WTC11 (cell line): ENCODE results near the gene IL25. TPM values are rescaled to one million over a fixed set of nuclear protein-coding genes. Genes with fewer than 3 reads are reported as not detected.

Experiments
- ATAC-seq: fragments of 200-7000 bp; cut with Tn5 transposase; 2 replicates; pipeline ENCODE4 v1.10.0; 2021; ENCODE audit warnings: mild to moderate bottlenecking, moderate library complexity
- CTCF ChIA-PET: fragments of 300-600 bp; sonication (Branson Sonifier 250); formaldehyde crosslinking; loops from one replicate; lab custom pipeline; 2021; ENCODE audit warnings: antibody characterized with exemption; lab: Charles Lee
- POLR2A ChIA-PET: fragments of 350-600 bp; sonication (Branson Sonifier 250); formaldehyde crosslinking; loops from one replicate; lab custom pipeline; 2021; ENCODE audit warnings: antibody characterized with exemption; lab: Charles Lee
- DNase-seq: peaks from one replicate; pipeline ENCODE4 v3.0.0; 2021; ENCODE audit warnings: low spot score
- H3K27ac Mint-ChIP-seq: 2 replicates; pipeline ENCODE4 v1.8.0; 2021; ENCODE audit warnings: mixed read lengths
- H3K27me3 Mint-ChIP-seq: 2 replicates; pipeline ENCODE4 v1.8.0; 2021; ENCODE audit warnings: low read depth, mild to moderate bottlenecking, moderate library complexity, mixed read lengths
- H3K36me3 Mint-ChIP-seq: 2 replicates; pipeline ENCODE4 v1.8.0; 2021; ENCODE audit warnings: mixed read lengths
- H3K4me1 Mint-ChIP-seq: 2 replicates; pipeline ENCODE4 v1.8.0; 2022; ENCODE audit warnings: mixed read lengths
- H3K4me3 Mint-ChIP-seq: 2 replicates; pipeline ENCODE4 v1.8.0; 2021; ENCODE audit warnings: mild to moderate bottlenecking, moderate library complexity, mixed read lengths
- H3K9me3 Mint-ChIP-seq: 2 replicates; pipeline ENCODE4 v1.8.0; 2021; ENCODE audit warnings: mixed read lengths
- FOXJ3 ChIP-seq: sonication (generic); formaldehyde crosslinking; IDR thresholded peaks from 2 replicates; pipeline ENCODE4 v1.9.0; 2021; ENCODE audit warnings: missing genetic modification reagents, mild to moderate bottlenecking, borderline replicate concordance
- IRF2 ChIP-seq: sonication (generic); formaldehyde crosslinking; IDR thresholded peaks from 2 replicates; pipeline ENCODE4 v1.8.0; 2022; ENCODE audit warnings: low read depth, missing genetic modification reagents, borderline replicate concordance
- NFATC4 ChIP-seq: fragments of 250-450 bp; sonication (Bioruptor Pico); IDR thresholded peaks from 2 replicates; pipeline ENCODE4 v1.9.0; 2021; ENCODE audit warnings: mild to moderate bottlenecking
- RELA ChIP-seq: sonication (generic); formaldehyde crosslinking; IDR thresholded peaks from 2 replicates; pipeline ENCODE4 v1.8.1; 2022; ENCODE audit warnings: missing genetic modification reagents, mild to moderate bottlenecking, borderline replicate concordance
- RORB ChIP-seq: fragments of 250-450 bp; sonication (Bioruptor Pico); IDR thresholded peaks from 2 replicates; pipeline ENCODE4 v1.9.0; 2021; ENCODE audit warnings: mild to moderate bottlenecking
- total RNA-seq: library from RNA; stranded (reverse); gene quantifications from 3 replicates; pipeline ENCODE4 v1.2.3, GENCODE V29; 2021
- TF ChIP-seq, protein P1 (sequence below): sonication (generic); formaldehyde crosslinking; IDR thresholded peaks from 2 replicates; pipeline ENCODE4 v1.8.1; 2023; ENCODE audit warnings: mild to moderate bottlenecking, missing genetic modification reagents
- TF ChIP-seq, protein P2 (sequence below): fragments of 250-450 bp; sonication (Bioruptor Pico); IDR thresholded peaks from 2 replicates; pipeline ENCODE4 v2.1.2; 2022; ENCODE audit warnings: mild to moderate bottlenecking, moderate library complexity
- TF ChIP-seq, protein P3 (sequence below): sonication (generic); formaldehyde crosslinking; IDR thresholded peaks from 2 replicates; pipeline ENCODE4 v1.8.0; 2022; ENCODE audit warnings: missing genetic modification reagents
- TF ChIP-seq, protein P4 (sequence below): fragments of 250-450 bp; sonication (Bioruptor Pico); IDR thresholded peaks from 2 replicates; pipeline ENCODE4 v1.9.0; 2021; ENCODE audit warnings: mild to moderate bottlenecking

IL25 gene
- total RNA-seq, 1 experiment from 2014 or later: 0.24 TPM

DNA sequence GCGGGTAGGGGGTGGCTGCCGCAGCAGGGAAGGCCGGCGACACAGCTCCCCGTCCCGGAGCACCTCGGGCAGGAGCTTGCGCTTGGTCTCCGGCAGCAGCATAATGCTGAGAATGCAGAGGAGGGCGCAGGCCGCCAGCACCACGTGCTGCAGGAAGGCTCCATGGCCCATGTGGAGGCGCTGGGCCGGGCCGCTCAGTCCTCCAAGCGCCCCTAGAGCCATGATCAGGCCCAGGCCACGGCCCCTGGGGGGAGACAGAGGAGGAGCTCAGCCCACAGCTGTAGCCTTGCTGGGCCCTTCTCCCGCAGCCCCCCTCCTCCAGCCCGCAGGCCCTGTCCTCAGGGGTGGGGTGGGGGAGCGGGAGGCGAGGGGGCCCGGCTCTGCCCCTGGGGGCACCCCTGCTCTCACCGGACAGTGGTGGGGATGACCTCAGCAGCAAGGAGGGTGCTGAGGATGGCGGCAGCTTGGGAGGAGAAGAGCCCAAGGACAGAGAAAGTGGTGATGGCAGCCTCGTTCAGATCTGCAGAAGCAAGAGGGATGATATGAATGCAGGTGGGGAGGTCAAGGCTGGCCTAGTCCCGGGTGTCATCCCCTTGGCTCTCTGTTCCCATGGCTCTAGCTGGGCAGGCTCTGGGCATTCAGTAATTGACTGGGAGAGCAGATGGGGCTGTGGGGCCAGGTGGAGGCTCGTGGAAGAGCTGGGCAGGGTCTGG, 25.8 kb upstream of the IL25 start (continued):
- TF ChIP-seq, protein P1, sequence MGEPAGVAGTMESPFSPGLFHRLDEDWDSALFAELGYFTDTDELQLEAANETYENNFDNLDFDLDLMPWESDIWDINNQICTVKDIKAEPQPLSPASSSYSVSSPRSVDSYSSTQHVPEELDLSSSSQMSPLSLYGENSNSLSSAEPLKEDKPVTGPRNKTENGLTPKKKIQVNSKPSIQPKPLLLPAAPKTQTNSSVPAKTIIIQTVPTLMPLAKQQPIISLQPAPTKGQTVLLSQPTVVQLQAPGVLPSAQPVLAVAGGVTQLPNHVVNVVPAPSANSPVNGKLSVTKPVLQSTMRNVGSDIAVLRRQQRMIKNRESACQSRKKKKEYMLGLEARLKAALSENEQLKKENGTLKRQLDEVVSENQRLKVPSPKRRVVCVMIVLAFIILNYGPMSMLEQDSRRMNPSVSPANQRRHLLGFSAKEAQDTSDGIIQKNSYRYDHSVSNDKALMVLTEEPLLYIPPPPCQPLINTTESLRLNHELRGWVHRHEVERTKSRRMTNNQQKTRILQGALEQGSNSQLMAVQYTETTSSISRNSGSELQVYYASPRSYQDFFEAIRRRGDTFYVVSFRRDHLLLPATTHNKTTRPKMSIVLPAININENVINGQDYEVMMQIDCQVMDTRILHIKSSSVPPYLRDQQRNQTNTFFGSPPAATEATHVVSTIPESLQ (CRISPR knock-in tag): no peak

DNA sequence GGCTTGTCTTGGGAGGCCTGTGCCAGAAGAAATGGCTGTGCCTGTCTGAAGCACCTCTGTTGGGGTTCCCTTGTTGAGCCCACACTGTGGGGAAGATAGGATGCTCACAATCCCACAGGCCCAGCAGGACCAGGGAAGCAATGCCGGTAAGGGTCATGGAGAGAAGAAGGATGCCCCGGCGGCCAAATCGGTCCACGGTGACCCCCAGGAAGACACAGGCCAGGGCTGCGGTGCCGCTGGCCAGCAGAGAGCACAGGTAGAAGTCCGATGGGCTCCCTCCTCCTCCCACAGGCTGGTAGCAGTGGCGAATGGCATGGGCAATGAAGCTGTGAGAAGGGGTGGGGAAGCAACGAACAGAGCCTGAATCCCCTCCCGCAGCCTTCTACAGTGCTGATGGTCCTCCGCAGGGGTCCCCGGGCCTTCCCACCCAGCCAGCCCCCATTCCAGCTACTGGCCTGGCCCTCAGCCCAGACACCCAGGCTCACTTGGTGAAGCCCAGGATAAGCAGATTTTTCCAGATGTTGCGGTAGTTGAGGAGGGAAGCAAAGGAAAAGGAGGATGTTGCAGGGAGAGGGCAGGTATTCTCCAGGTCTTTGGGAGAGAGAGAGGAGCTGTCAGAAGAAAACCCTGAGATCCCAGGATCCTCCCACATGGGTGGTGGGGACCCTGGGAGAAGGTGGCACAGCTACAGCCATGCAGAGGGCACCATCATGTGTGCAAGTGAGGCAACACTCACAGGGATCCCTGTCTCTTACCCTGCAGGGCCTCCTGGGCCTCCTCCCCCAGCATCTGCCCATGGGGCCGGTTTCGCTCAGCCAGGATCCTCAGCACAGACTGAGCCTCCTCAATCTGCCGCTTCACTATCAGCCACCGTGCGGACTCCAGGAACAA, 25.0 kb upstream of the IL25 start:
- H3K4me1 Mint-ChIP-seq: peaks cover 17% of the 10 kb centered on the region
- TF ChIP-seq IRF2 (CRISPR knock-in tag) (no peak), RELA (CRISPR knock-in tag) (no peak), RORB (CRISPR knock-in tag) (no peak)
- TF ChIP-seq, protein P2, sequence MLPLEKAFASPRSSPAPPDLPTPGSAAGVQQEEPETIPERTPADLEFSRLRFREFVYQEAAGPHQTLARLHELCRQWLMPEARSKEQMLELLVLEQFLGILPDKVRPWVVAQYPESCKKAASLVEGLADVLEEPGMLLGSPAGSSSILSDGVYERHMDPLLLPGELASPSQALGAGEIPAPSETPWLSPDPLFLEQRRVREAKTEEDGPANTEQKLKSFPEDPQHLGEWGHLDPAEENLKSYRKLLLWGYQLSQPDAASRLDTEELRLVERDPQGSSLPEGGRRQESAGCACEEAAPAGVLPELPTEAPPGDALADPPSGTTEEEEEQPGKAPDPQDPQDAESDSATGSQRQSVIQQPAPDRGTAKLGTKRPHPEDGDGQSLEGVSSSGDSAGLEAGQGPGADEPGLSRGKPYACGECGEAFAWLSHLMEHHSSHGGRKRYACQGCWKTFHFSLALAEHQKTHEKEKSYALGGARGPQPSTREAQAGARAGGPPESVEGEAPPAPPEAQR: no peak
- TF ChIP-seq, protein P3, sequence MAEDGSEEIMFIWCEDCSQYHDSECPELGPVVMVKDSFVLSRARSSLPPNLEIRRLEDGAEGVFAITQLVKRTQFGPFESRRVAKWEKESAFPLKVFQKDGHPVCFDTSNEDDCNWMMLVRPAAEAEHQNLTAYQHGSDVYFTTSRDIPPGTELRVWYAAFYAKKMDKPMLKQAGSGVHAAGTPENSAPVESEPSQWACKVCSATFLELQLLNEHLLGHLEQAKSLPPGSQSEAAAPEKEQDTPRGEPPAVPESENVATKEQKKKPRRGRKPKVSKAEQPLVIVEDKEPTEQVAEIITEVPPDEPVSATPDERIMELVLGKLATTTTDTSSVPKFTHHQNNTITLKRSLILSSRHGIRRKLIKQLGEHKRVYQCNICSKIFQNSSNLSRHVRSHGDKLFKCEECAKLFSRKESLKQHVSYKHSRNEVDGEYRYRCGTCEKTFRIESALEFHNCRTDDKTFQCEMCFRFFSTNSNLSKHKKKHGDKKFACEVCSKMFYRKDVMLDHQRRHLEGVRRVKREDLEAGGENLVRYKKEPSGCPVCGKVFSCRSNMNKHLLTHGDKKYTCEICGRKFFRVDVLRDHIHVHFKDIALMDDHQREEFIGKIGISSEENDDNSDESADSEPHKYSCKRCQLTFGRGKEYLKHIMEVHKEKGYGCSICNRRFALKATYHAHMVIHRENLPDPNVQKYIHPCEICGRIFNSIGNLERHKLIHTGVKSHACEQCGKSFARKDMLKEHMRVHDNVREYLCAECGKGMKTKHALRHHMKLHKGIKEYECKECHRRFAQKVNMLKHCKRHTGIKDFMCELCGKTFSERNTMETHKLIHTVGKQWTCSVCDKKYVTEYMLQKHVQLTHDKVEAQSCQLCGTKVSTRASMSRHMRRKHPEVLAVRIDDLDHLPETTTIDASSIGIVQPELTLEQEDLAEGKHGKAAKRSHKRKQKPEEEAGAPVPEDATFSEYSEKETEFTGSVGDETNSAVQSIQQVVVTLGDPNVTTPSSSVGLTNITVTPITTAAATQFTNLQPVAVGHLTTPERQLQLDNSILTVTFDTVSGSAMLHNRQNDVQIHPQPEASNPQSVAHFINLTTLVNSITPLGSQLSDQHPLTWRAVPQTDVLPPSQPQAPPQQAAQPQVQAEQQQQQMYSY (CRISPR knock-in tag): no peak
- TF ChIP-seq, protein P4, sequence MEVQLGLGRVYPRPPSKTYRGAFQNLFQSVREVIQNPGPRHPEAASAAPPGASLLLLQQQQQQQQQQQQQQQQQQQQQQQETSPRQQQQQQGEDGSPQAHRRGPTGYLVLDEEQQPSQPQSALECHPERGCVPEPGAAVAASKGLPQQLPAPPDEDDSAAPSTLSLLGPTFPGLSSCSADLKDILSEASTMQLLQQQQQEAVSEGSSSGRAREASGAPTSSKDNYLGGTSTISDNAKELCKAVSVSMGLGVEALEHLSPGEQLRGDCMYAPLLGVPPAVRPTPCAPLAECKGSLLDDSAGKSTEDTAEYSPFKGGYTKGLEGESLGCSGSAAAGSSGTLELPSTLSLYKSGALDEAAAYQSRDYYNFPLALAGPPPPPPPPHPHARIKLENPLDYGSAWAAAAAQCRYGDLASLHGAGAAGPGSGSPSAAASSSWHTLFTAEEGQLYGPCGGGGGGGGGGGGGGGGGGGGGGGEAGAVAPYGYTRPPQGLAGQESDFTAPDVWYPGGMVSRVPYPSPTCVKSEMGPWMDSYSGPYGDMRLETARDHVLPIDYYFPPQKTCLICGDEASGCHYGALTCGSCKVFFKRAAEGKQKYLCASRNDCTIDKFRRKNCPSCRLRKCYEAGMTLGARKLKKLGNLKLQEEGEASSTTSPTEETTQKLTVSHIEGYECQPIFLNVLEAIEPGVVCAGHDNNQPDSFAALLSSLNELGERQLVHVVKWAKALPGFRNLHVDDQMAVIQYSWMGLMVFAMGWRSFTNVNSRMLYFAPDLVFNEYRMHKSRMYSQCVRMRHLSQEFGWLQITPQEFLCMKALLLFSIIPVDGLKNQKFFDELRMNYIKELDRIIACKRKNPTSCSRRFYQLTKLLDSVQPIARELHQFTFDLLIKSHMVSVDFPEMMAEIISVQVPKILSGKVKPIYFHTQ: no peak
- no peak for DNase-seq
- no peak for ATAC-seq
- H3K4me3 Mint-ChIP-seq: no peak overlapping the region
- H3K27me3 Mint-ChIP-seq: peaks cover 22% of the 10 kb centered on the region
- CTCF ChIA-PET: interaction anchor here (0.9 to 3.5 kb wide), 12 partner anchors 12 to 279 kb away, joined by 3 to 34 read pairs (median 9); partner anchors contain the start of genes BCL2L2, CMTM5, IL25 and PABPN1
- POLR2A ChIA-PET: interaction anchor here (0.5 to 2.1 kb wide), 3 partner anchors 19 to 234 kb away, joined by 3 to 7 read pairs (median 3); no protein-coding TSS in a partner anchor
- no peak overlapping the region; the same call in 1 of the 2 replicates for H3K27ac Mint-ChIP-seq
- peaks cover 10% of the 10 kb centered on the region for H3K36me3 Mint-ChIP-seq
- no peaks in the 10 kb centered on the region for H3K9me3 Mint-ChIP-seq

DNA sequence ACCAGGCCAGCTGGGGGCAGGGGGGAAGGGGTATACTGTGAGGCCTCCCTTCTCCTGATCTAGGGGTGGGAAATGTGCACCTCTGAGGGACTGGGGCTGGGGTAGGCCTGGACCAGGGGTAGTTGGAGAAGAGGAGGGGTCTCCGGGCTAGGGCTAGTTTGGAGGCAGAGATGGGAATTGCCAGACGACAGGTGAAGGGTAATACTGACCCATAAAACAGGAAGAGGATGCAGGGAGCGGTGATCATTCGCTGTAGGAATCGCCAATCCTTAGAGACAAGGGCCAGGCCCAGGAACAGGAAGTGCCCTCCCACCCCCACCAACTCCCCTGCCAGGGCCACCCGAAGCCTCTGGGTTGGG, 24.3 kb upstream of the IL25 start:
- ChIA-PET CTCF (interaction anchor here (0.6 to 3.5 kb wide), 5 partner anchors 12 to 279 kb away, joined by 3 to 34 read pairs (median 4); partner anchors contain the start of gene IL25), POLR2A (no interaction called here)
- peaks cover 10% of the 10 kb centered on the region for H3K36me3 Mint-ChIP-seq
- peaks cover 25% of the 10 kb centered on the region for H3K27me3 Mint-ChIP-seq
- DNase-seq (no peak), ATAC-seq (no peak)
- no peak overlapping the region for H3K4me3 Mint-ChIP-seq
- H3K4me1 Mint-ChIP-seq: peaks cover 17% of the 10 kb centered on the region
- H3K27ac Mint-ChIP-seq: no peak overlapping the region
- TF ChIP-seq FOXJ3 (CRISPR knock-in tag) (no peak), NFATC4 (CRISPR knock-in tag) (no peak)
- no peaks in the 10 kb centered on the region for H3K9me3 Mint-ChIP-seq
